ENCODE results near the gene SCN9A. TPM values are rescaled to one million over a fixed set of nuclear protein-coding genes. Genes with fewer than 3 reads are reported as not detected.

SCN9A gene
- total RNA-seq, 1 donor from 2014 or later: 0.51 TPM

- DNase-seq (ENCODE audit: low read depth in 2 of 2): peak; percentile 20 to 49
Measured at GRCh38 chr2:166180951-166181812, 194.6 kb downstream of the SCN9A start.

DNA sequence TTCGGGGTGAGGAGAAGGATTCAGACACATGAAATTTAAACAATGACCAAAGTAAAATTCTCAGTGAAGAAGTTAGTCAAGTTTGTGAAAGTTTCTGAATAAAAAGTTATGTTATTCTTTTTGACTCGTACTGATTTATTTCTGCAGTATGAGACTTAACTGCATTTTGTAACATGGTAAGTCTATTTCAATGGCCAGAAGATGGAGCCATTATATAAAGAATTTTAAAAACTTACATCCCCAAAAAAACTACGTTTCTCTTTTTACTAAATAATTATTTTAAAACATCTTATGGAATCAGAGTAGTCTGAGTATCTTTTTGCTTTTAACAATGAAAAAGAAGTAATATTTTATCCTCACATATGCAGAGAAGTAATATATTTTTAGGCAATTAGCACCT, 196.5 kb downstream of the SCN9A start:
- DNase-seq (ENCODE audit: low read depth in 2 of 2): peak in 1 of 2 donors; percentile 16

- no peak for DNase-seq (ENCODE audit: low read depth in 2 of 2)
Measured at GRCh38 chr2:166173263-166173662, 202.5 kb downstream of the SCN9A start.

DNA sequence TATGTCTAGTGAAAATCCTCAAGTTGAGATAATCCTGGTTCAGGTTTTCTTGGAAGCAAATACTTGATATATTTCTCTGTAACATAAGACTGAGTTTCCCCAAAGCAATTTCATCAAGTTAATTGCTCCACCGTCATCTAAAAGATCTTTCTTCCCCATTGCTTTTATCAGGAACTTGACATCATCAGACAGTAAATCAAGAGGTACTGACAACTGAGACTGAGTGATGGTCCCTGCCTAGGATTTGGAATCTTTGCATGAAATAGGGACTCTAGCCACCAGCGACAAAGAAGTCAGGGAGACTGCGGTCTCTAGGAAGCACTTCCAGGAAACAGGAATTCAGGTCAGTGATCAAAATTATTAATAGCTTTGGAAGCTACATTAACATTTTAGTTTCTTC, 204.5 kb downstream of the SCN9A start:
- DNase-seq (ENCODE audit: low read depth in 2 of 2): no peak

DNA sequence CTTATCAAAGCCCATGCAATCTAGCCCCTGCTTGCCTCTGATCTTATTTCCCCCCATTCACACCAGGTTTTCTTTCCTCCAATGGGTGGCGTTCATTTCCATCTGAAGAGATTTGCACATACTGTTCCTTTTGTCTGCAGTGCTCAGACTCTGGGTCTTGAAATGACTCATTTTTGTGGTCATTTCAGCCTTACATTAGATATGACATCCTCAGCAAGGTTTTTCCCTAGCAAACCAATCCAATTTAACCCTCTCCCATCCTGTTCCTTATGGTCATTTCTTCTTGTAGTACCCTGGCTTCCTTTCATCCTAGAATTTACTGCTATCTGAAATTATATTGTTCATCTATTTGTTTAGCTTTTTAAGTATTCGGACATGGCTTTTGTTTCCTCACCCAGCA, 205.4 kb downstream of the SCN9A start:
- no peak for DNase-seq (ENCODE audit: low read depth in 2 of 2)

- no peak for DNase-seq (ENCODE audit: low read depth in 2 of 2)
Measured at GRCh38 chr2:166167449-166167848, 208.3 kb downstream of the SCN9A start.

GRCh38 chr2:166163775-166164174, 212.0 kb downstream of the SCN9A start:
- DNase-seq (ENCODE audit: low read depth in 2 of 2): no peak

DNA sequence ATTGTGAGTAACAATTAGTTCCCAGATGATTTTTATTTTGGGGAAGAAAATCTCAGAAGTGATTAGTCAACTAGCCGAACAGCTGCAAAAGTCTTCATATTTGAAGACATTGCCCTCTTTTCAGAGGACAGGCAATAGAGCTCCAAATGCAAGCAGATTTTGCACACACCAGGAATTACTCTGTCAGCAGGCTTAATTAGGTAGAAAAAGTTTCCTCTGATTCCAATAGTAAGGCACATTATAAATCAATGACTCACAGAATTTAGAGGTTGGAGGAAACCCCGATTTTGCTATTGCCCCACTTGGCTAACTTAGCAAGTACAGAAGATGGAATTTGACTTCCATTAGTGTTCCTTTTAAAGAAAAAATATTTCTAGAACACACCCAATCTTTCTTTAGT, 217.2 kb downstream of the SCN9A start:
- DNase-seq (ENCODE audit: low read depth in 2 of 2): no peak

- DNase-seq (ENCODE audit: low read depth in 2 of 2): no peak
Measured at GRCh38 chr2:166157578-166157977, 218.2 kb downstream of the SCN9A start.

- no peak for DNase-seq (ENCODE audit: low read depth in 2 of 2)
Measured at GRCh38 chr2:166156985-166157490, 218.7 kb downstream of the SCN9A start.

DNA sequence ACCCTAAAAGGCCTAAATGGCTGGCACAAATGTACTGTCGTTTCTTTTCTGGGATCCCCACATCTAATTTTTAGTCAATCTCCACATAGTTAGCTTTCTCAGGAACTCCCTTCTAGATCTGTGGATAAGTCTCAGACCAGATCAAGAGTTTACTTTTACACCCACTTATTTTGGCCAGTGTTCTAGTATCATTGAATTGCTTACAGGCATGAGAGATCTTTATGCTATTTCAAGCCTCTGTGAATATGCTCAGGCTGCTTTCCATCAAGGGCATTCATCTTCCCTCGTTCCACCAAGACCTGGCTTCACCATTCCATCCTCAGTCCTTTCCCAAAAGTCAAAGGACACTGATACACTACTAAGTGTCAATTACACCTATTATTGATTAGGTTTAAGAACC, 220.2 kb downstream of the SCN9A start:
- no peak for DNase-seq (ENCODE audit: low read depth in 2 of 2)

- no peak for DNase-seq (ENCODE audit: low read depth in 2 of 2)
Measured at GRCh38 chr2:166154685-166155338, 220.9 kb downstream of the SCN9A start.

DNA sequence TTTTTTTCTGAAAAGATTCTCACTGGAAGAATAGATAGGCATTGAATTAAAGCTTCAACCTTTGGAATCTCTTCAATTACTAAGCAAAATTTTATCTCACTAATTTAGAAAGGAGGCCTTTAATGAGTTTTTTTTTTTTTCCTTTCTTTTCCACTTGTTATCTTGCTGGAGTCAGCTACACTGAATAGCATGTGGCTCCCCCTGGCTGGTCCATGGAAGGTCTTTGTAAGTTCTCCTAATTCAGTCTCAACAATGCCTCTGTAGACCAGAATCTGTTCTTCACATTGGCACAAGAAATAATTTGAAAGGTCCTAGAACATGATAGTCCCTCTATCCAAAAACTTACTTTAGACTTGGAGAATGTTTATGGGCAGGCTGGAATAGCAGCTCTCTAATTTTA, 223.7 kb downstream of the SCN9A start:
- DNase-seq (ENCODE audit: low read depth in 2 of 2): no peak

DNA sequence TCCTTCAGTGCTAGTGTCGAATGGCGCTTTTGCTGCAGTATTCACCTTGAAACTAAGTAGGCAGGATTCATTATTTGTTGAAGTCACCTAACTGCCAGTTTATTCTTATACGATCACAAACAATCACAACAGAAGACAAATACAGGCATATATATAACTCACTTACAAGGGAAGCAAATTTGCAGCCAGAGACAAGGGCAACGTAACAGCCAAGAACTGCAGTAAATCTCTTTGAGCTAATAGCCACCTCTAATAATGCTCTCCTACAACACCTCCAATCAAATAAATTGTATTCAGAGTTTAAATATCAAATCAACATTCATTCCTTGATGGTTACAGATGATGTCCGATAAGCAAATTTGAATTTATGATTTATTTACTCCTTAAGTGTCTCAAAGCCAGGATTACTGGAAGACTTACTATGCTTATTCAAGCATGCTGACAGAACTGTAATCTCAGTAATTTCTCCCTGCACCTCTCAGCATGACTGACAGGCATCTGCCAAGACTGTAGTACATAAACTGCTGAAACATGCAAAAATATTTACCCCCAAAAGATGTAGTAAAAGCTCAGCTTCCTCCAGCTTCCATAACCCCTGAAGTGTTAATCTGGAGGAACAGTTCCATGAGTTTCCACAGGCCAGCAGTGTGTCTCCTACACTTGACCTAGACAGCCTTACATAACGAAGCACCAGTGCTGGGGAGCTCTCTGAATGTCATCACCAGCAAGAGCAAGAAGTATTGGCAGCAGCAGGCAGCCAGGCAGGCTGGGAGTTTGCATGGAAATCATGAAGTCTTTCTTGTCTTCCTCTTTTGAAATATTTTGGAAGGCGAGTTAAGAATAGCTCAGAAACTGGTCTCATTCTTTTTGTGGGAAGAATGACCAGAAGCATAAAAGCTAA, 227.0 kb downstream of the SCN9A start:
- no peak for DNase-seq (ENCODE audit: low read depth in 2 of 2)

- no peak for DNase-seq (ENCODE audit: low read depth in 2 of 2)
Measured at GRCh38 chr2:166147883-166148282, 227.9 kb downstream of the SCN9A start.

Other genes with a start within 250 kb of the SCN9A start
- under 0.01 TPM in 2 replicates for gene SCN1A, start 247.9 kb downstream of the SCN9A start, total RNA-seq
- not detected in 2 replicates for gene SCN7A, start 118.3 kb upstream of the SCN9A start, total RNA-seq

Measured in dermis microvascular lymphatic vessel endothelial cell (primary cell).